HEK293T (cell line): Measurements from ENCODE around the gene CEACAM18.

ENCODE experiments used
- CTCF ChIA-PET: fragments of 350-600 bp; formaldehyde crosslinking; extraction: SDS; loops from one replicate; lab custom pipeline; 2021; ENCODE audit warnings: antibody characterized with exemption, inconsistent platforms; lab: Yijun Ruan, JAX
- POLR2A ChIA-PET: fragments of 350-600 bp; formaldehyde crosslinking; extraction: SDS; loops from one replicate; lab custom pipeline; 2020; ENCODE audit warnings: antibody characterized with exemption, inconsistent platforms; lab: Yijun Ruan, JAX
- DNase-seq: peaks from one replicate; pipeline ENCODE4 v3.0.0; 2012; ENCODE audit warnings: mixed read lengths; ENCODE audit errors: extremely low spot score
- ARNT ChIP-seq: fragments of 450-650 bp; IDR thresholded peaks from 2 replicates; pipeline ENCODE4 v1.6.1; 2017; ENCODE audit warnings: mild to moderate bottlenecking
- BHLHE40 ChIP-seq: fragments of 450-650 bp; IDR thresholded peaks from 2 replicates; pipeline ENCODE4 v1.6.1; 2016; ENCODE audit warnings: mild to moderate bottlenecking, moderate library complexity, borderline replicate concordance
- CTBP1 ChIP-seq: fragments of 450-650 bp; IDR thresholded peaks from 2 replicates; pipeline ENCODE4 v1.6.1; 2016; ENCODE audit warnings: borderline replicate concordance
- ELF4 ChIP-seq: fragments of 450-650 bp; IDR thresholded peaks from 2 replicates; pipeline ENCODE4 v1.6.1; 2017; ENCODE audit warnings: antibody characterized with exemption
- FOXA1 ChIP-seq: fragments of 450-650 bp; IDR thresholded peaks from 2 replicates; pipeline ENCODE4 v1.6.1; 2016; ENCODE audit warnings: mild to moderate bottlenecking
- FOXK2 ChIP-seq: fragments of 450-650 bp; IDR thresholded peaks from 2 replicates; pipeline ENCODE4 v1.6.1; 2016; ENCODE audit warnings: mild to moderate bottlenecking
- FOXM1 ChIP-seq: fragments of 450-650 bp; IDR thresholded peaks from 2 replicates; pipeline ENCODE4 v1.6.1; 2017; ENCODE audit warnings: mild to moderate bottlenecking, borderline replicate concordance
- HDGF ChIP-seq: fragments of 450-650 bp; IDR thresholded peaks from 2 replicates; pipeline ENCODE4 v1.6.1; 2017; ENCODE audit warnings: antibody characterized with exemption, borderline replicate concordance
- L3MBTL2 ChIP-seq: fragments of 450-650 bp; conservative IDR thresholded peaks from 2 replicates; pipeline ENCODE4 v1.6.1; 2016; ENCODE audit warnings: mild to moderate bottlenecking
- LEF1 ChIP-seq: fragments of 450-650 bp; IDR thresholded peaks from 2 replicates; pipeline ENCODE4 v1.6.1; 2017; ENCODE audit warnings: mild to moderate bottlenecking, borderline replicate concordance
- NFRKB ChIP-seq: fragments of 450-650 bp; IDR thresholded peaks from 2 replicates; pipeline ENCODE4 v1.6.1; 2016; ENCODE audit warnings: mild to moderate bottlenecking, moderate library complexity
- SP1 ChIP-seq: fragments of 450-650 bp; IDR thresholded peaks from 2 replicates; pipeline ENCODE4 v1.6.1; 2017
- SUZ12 ChIP-seq: fragments of 450-650 bp; IDR thresholded peaks from 2 replicates; pipeline ENCODE4 v1.6.1; 2016; ENCODE audit warnings: mild to moderate bottlenecking
- TARDBP ChIP-seq: fragments of 450-650 bp; IDR thresholded peaks from 2 replicates; pipeline ENCODE4 v1.6.1; 2016
- ZNF384 ChIP-seq: fragments of 450-650 bp; IDR thresholded peaks from 2 replicates; pipeline ENCODE4 v1.6.1; 2016
- TF ChIP-seq, protein P1 (sequence below): fragments of 450-650 bp; IDR thresholded peaks from 2 replicates; pipeline ENCODE4 v1.6.1; 2016

The CEACAM18 gene

DNA sequence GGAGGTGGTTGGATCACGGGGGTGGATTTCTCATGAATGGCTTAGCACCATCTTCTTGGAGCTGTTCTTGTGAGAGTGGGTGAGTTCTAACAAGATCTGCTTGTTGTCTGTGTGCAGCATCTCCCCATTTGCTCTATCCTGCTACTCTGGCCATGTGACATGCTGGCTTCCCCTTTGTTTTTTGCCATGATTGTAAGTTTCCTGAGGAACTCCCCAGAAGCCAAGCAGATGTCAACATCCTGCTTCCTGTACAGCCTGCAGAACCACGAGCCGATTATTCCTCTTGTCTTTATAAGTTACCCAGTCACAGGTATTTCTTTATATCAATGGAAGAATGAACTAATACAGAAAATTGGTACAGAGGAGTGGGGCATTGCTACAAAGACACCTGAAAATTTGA, 25.6 kb downstream of the CEACAM18 start:
- ChIA-PET CTCF (interaction anchor here (1.3 kb wide), 1 partner anchor 11 kb away, joined by 3 read pairs; no protein-coding TSS in a partner anchor), POLR2A (no interaction called here)
- TF ChIP-seq SP1 (no peak), LEF1 (no peak), FOXA1 (no peak)
- DNase-seq, result no peak

DNA sequence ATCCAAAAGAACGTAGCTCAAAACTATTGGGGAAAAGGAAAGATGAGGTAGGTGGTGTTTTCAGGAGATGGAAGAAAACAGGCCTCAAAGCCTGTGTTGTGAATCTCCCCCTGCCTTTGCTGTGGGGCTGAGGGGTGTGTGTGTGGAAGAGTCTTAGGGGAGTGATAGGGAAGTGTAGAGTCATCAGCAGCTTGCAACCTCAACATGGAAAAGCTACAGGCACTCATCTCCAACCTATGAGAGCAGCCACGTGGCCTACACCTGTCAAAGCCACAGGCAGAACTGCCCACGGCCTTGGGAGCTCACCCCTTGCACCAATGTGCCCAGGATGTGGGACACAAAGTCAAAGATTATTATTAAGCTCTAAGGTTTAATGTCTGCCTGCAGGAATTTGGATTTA, 27.6 kb downstream of the CEACAM18 start:
- no peak for TF ChIP-seq ELF4
- DNase-seq, result no peak
- POLR2A ChIA-PET, result no interaction called here
- CTCF ChIA-PET, result interaction anchor here (0.6 kb wide), 1 partner anchor 116 kb away, joined by 3 read pairs; no protein-coding TSS in a partner anchor

DNA sequence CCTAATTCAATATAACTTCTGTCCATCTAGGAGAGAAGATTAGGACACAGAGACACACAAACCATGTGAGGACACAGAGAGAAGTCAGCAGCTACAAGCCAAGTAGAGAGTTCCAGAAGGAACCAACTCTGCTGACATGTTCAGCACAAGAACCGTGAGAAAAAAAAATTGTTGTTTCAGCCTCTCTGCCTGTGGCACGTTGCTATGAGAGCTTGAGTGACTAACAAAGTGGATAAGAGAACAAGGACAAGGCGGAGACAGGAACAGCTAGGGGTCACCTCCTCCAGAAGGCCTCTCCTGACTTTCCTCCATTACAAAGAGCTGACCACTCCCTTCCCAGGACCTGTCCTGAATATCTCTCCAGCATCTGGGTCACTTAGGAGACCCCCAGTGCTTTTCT, 28.9 kb downstream of the CEACAM18 start:
- CTCF ChIA-PET, result interaction anchor here (0.8 kb wide), 1 partner anchor 150 kb away, joined by 4 read pairs; no protein-coding TSS in a partner anchor
- no peak for DNase-seq
- TF ChIP-seq BHLHE40 (no peak), CTBP1 (no peak), SP1 (no peak), FOXA1 (no peak), FOXM1 (no peak), ZNF384 (no peak), FOXK2 (no peak), ARNT (no peak), LEF1 (no peak), ELF4 (no peak), SUZ12 (no peak), L3MBTL2 (no peak), NFRKB (no peak)
- TF ChIP-seq, protein P1, sequence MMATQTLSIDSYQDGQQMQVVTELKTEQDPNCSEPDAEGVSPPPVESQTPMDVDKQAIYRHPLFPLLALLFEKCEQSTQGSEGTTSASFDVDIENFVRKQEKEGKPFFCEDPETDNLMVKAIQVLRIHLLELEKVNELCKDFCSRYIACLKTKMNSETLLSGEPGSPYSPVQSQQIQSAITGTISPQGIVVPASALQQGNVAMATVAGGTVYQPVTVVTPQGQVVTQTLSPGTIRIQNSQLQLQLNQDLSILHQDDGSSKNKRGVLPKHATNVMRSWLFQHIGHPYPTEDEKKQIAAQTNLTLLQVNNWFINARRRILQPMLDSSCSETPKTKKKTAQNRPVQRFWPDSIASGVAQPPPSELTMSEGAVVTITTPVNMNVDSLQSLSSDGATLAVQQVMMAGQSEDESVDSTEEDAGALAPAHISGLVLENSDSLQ, result no peak
- POLR2A ChIA-PET, result no interaction called here

DNA sequence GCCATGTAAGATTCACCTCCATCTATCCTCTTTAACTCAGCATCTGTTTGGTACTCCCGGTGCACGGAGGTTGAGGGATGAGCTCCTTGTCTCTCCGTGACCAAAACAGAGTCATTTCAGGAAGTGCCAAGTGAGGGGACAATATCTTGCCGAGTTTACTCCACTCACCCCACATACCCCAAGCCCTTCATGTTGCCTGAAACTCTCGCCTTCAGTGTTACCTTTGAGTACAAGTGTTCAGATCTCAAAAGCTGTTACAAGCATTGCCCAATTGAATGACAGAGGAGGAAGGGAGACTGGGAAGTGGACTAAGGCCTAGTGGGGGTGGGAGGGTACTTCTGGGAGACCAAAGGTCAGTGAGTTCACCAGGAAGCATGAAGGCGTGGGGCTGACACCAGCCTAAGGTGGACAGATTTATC, 29.3 kb downstream of the CEACAM18 start:
- DNase-seq, result no peak
- TF ChIP-seq L3MBTL2, result no peak
- POLR2A ChIA-PET, result no interaction called here
- CTCF ChIA-PET, result interaction anchor here (0.8 kb wide), 1 partner anchor 149 kb away, joined by 4 read pairs; no protein-coding TSS in a partner anchor

DNA sequence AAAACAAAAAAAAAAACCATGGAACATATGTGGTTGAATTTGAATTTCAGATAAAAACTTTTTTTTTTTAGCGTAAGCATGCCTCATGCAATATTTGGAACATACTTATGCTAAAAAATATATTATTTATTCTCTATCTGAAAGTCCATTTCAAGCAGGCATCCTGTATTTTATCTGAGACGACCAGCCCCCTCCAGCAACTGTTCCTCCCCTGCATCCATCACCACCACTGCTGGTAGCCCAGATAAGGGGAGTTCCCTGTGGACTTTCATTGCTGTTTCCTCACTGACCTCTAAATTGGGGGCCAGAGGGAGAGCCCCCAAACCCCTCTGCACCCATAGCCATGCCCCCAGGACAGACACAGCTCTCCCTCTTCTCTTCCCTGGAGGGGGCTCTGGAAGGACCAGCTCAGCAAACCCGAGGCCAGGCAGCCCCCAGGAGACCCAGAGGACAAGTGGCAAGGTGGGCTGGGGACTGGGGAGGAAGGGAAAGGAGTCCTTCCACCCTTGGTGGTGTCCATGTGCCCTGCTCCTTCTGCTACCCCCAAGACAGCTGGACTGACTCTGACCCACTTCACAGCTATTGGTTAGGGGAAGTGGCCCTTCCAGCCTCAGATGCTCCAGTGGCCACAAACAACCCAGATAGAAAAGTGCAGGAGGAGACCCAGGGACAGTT, 29.9 kb downstream of the CEACAM18 start:
- no peak for DNase-seq
- POLR2A ChIA-PET, result no interaction called here
- no peak for TF ChIP-seq HDGF
- no peak for TF ChIP-seq NFRKB
- no peak for TF ChIP-seq LEF1
- TF ChIP-seq ARNT, result no peak
- TF ChIP-seq FOXA1, result no peak
- CTCF ChIA-PET, result interaction anchor here (0.8 kb wide), 1 partner anchor 149 kb away, joined by 4 read pairs; no protein-coding TSS in a partner anchor

DNA sequence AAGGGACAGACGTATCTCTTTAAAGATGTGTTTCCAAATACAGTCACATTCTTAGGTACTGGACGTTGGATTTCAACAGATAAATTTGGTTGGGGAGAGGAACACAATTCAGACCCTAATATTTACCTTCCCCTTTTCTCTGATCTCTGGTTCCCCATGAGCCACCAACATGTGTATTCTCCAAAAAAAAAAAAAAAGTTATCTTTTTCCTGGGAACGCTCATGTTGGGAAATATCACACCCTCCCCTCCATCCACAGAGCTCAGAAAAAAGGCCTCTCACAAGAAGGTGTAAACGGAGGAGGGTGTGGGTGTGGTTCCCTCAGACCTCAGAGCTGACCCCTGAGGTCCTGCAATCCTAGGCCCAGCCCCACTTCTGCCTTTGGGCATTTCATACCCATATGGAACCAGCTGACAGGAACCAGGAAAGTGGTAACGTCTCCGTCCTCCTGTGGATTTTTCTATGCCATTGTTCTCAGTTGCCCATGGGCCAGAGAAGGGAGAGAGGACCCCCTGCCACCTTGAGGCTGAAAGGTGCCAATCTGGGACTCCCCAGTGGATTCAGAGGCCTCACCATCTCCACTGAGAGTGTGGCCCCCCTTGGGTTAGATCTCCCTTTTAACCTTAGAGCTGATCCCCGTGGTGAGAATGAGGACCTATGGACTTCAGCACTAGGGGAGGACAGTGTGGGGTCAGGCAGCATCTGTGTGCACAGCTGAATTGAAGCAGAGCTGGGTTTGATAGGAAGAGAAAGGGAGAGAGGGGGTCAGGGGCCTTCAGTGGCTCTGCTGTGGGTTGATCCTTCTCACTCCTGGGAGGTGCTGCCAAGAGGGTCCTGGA, 31.7 kb downstream of the CEACAM18 start:
- DNase-seq, result no peak
- POLR2A ChIA-PET, result no interaction called here
- TF ChIP-seq SUZ12, result no peak
- no peak for TF ChIP-seq ARNT
- TF ChIP-seq, protein P1, result no peak
- TF ChIP-seq NFRKB, result no peak
- TF ChIP-seq HDGF, result no peak
- no peak for TF ChIP-seq TARDBP
- TF ChIP-seq L3MBTL2, result no peak
- no peak for TF ChIP-seq FOXM1
- no peak for TF ChIP-seq CTBP1
- TF ChIP-seq BHLHE40, result no peak
- TF ChIP-seq LEF1, result no peak
- CTCF ChIA-PET, result no interaction called here

DNA sequence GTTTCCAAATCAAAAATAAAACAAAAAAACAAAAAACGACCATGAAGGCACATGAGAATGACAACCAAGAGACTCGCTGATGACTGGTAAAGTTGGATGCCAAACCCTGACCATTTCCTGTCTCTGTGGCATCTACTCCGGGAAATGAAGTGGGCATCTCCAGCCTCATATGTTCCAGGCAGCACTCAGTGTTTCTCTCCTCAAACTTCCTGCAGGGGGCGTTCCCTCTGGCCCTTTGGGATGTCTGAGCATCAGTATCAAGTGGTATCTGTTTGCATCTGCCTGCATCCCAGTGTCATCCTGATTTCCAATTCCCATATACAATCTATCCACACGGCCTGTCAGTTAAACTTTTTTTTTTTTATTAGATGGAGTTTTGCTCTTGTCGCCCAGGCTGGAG, 33.0 kb downstream of the CEACAM18 start:
- CTCF ChIA-PET, result interaction anchor here (0.6 kb wide), 1 partner anchor 99 kb away, joined by 3 read pairs; no protein-coding TSS in a partner anchor
- POLR2A ChIA-PET, result no interaction called here
- DNase-seq, result no peak
- TF ChIP-seq ZNF384 (no peak), ELF4 (no peak), FOXA1 (no peak), LEF1 (no peak), ARNT (no peak), HDGF (no peak), FOXM1 (no peak), CTBP1 (no peak), NFRKB (no peak), BHLHE40 (no peak), SP1 (no peak), TARDBP (no peak)
